H9 (cell line): ENCODE data around the gene LACRT. TPM values are rescaled to one million over a fixed set of nuclear protein-coding genes. Genes with fewer than 3 reads are reported as not detected.
A peak's percentile ranks its signal among the peaks of the same experiment; 100 is the strongest.

ENCODE experiments used
- DNase-seq: peaks from one replicate; pipeline ENCODE4 v3.0.0-alpha.2; 2017
- H2AFZ ChIP-seq: one replicate; pipeline ENCODE4 v1.6.1; 2013; ENCODE audit warnings: mild to moderate bottlenecking, low read length, control low read depth, moderate library complexity
- H2AK5ac ChIP-seq: 2 replicates; pipeline ENCODE4 v1.6.1; 2013; ENCODE audit warnings: low read length, control low read depth, mixed read lengths; ENCODE audit not compliant: insufficient read length
- H2BK120ac ChIP-seq: one replicate; pipeline ENCODE4 v1.6.1; 2013; ENCODE audit warnings: low read depth, mild to moderate bottlenecking, low read length, control low read depth, inconsistent platforms; ENCODE audit not compliant: poor library complexity, severe bottlenecking
- H2BK12ac ChIP-seq: 2 replicates; pipeline ENCODE4 v1.6.1; 2013; ENCODE audit warnings: low read length, control low read depth, mixed read lengths, low read depth; ENCODE audit not compliant: insufficient read length
- H2BK15ac ChIP-seq: 2 replicates; pipeline ENCODE4 v1.6.1; 2013; ENCODE audit warnings: low read depth, low read length, control low read depth
- H2BK20ac ChIP-seq: one replicate; pipeline ENCODE4 v1.6.1; 2013; ENCODE audit warnings: low read depth, mild to moderate bottlenecking, low read length, control low read depth, inconsistent platforms; ENCODE audit not compliant: poor library complexity, severe bottlenecking
- H2BK5ac ChIP-seq: 2 replicates; pipeline ENCODE4 v1.6.1; 2013; ENCODE audit warnings: low read length, control low read depth, mixed read lengths; ENCODE audit not compliant: insufficient read length
- H3K14ac ChIP-seq: 2 replicates; pipeline ENCODE4 v1.6.1; 2013; ENCODE audit warnings: low read length, control low read depth; ENCODE audit not compliant: insufficient read depth
- H3K18ac ChIP-seq: 2 replicates; pipeline ENCODE4 v1.6.1; 2013; ENCODE audit warnings: low read depth, mild to moderate bottlenecking, mixed read lengths, low read length, control low read depth; ENCODE audit not compliant: insufficient read length
- H3K23ac ChIP-seq: 2 replicates; pipeline ENCODE4 v1.6.1; 2013; ENCODE audit warnings: low read length, control low read depth, mixed read lengths, low read depth; ENCODE audit not compliant: insufficient read length
- H3K23me2 ChIP-seq: 2 replicates; pipeline ENCODE4 v1.6.1; 2013; ENCODE audit warnings: low read depth, mild to moderate bottlenecking, mixed read lengths, low read length, control low read depth; ENCODE audit not compliant: insufficient read length, poor library complexity, severe bottlenecking
- H3K27ac ChIP-seq: 2 replicates; pipeline ENCODE4 v1.5.1; 2013; ENCODE audit warnings: low read length, control low read depth, mixed read lengths, low read depth; ENCODE audit not compliant: insufficient read length
- H3K27me3 ChIP-seq: 2 replicates; pipeline ENCODE4 v1.6.1; 2013; ENCODE audit warnings: low read length, control low read depth, inconsistent platforms; ENCODE audit not compliant: insufficient read depth
- H3K4ac ChIP-seq: 2 replicates; pipeline ENCODE4 v1.6.1; 2013; ENCODE audit warnings: low read depth, mild to moderate bottlenecking, control low read depth, inconsistent platforms, low read length, moderate library complexity
- H3K4me1 ChIP-seq: 2 replicates; pipeline ENCODE4 v1.6.1; 2013; ENCODE audit warnings: low read length, control low read depth, inconsistent platforms; ENCODE audit not compliant: insufficient read depth
- H3K4me2 ChIP-seq: 2 replicates; pipeline ENCODE4 v1.6.1; 2013; ENCODE audit warnings: low read length, control low read depth, mixed read lengths; ENCODE audit not compliant: insufficient read length, insufficient read depth
- H3K56ac ChIP-seq: 2 replicates; pipeline ENCODE4 v1.6.1; 2013; ENCODE audit warnings: low read depth, mild to moderate bottlenecking, mixed read lengths, low read length, control low read depth; ENCODE audit not compliant: insufficient read length
- H3K79me1 ChIP-seq: 2 replicates; pipeline ENCODE4 v1.6.1; 2013; ENCODE audit warnings: low read depth, mild to moderate bottlenecking, moderate library complexity, low read length, control low read depth, inconsistent platforms; ENCODE audit not compliant: insufficient read depth, poor library complexity, severe bottlenecking
- H3K79me2 ChIP-seq: 2 replicates; pipeline ENCODE4 v1.6.1; 2013; ENCODE audit warnings: low read length, control low read depth, inconsistent platforms; ENCODE audit not compliant: insufficient read depth
- H3K9ac ChIP-seq: 2 replicates; pipeline ENCODE4 v1.6.1; 2013; ENCODE audit warnings: low read length, control low read depth, mixed read lengths; ENCODE audit not compliant: insufficient read length; ENCODE audit errors: extremely low read depth
- H3K9me3 ChIP-seq: one replicate; pipeline ENCODE4 v1.6.1; 2013; ENCODE audit warnings: low read depth, low read length, inconsistent platforms; ENCODE audit not compliant: control insufficient read depth
- H3T11ph ChIP-seq: one replicate; pipeline ENCODE4 v1.6.1; 2013; ENCODE audit warnings: mild to moderate bottlenecking, low read length, control low read depth, inconsistent platforms
- H4K20me1 ChIP-seq: one replicate; pipeline ENCODE4 v1.6.1; 2013; ENCODE audit not compliant: control insufficient read depth, insufficient read length, insufficient read depth
- H4K5ac ChIP-seq: 2 replicates; pipeline ENCODE4 v1.6.1; 2013; ENCODE audit warnings: low read depth, mild to moderate bottlenecking, mixed read lengths, low read length, control low read depth; ENCODE audit not compliant: insufficient read length
- H4K8ac ChIP-seq: replicated peaks from 2 replicates; pipeline ENCODE4 v1.6.1; 2013; ENCODE audit warnings: low read length, control low read depth, mixed read lengths, low read depth; ENCODE audit not compliant: insufficient read length
- H4K91ac ChIP-seq: 2 replicates; pipeline ENCODE4 v1.6.1; 2013; ENCODE audit warnings: low read depth, mild to moderate bottlenecking, moderate library complexity, mixed read lengths, low read length, control low read depth; ENCODE audit not compliant: insufficient read length
- H3K27ac Mint-ChIP-seq, 3 experiments: 2 replicates in 2 of 3; 3 replicates in 1 of 3; pipeline ENCODE4 v1.8.0; 2020 to 2021; ENCODE audit warnings: mixed read lengths in 3 of 3, mild to moderate bottlenecking in 1 of 3, moderate library complexity in 1 of 3
- H3K27me3 Mint-ChIP-seq: 2 replicates; pipeline ENCODE4 v1.8.0; 2021; ENCODE audit warnings: low read depth, mild to moderate bottlenecking, moderate library complexity, mixed read lengths
- H3K36me3 Mint-ChIP-seq, 3 experiments: 2 replicates in 2 of 3; 3 replicates in 1 of 3; pipeline ENCODE4 v1.8.0; 2020 to 2021; ENCODE audit warnings: low read depth in 3 of 3, mixed read lengths in 3 of 3; ENCODE audit not compliant: insufficient read depth in 1 of 3
- H3K4me1 Mint-ChIP-seq, 2 experiments: 2 replicates each; pipeline ENCODE4 v1.8.0; 2020; ENCODE audit warnings: mixed read lengths in 2 of 2
- H3K4me3 Mint-ChIP-seq, 2 experiments: 2 replicates in 1 of 2; 3 replicates in 1 of 2; pipeline ENCODE4 v1.8.0; 2020 to 2021; ENCODE audit warnings: mild to moderate bottlenecking in 2 of 2, mixed read lengths in 2 of 2, moderate library complexity in 1 of 2
- H3K9me3 Mint-ChIP-seq, 2 experiments: 2 replicates in 1 of 2; 3 replicates in 1 of 2; pipeline ENCODE4 v1.8.0; 2020; ENCODE audit warnings: mild to moderate bottlenecking in 2 of 2, mixed read lengths in 2 of 2, moderate library complexity in 1 of 2
- CTCF ChIP-seq: fragments of 200-600 bp; sonication (generic); conservative IDR thresholded peaks from 3 replicates; pipeline ENCODE4 v1.8.0; 2021; ENCODE audit warnings: antibody characterized with exemption, mild to moderate bottlenecking
- WGBS: extraction: QIAGEN DNeasy Blood & Tissue Kit; methylation state at CpG from one replicate; pipeline ENCODE4 v1.1.7; 2013; ENCODE audit warnings: missing lambda C conversion rate, low lambda C conversion rate, mixed read lengths; ENCODE audit not compliant: insufficient read length; ENCODE audit errors: extremely low coverage; 5-methylcytosine and 5-hydroxymethylcytosine counted together
- total RNA-seq: library from RNA; stranded (reverse); gene quantifications from 2 replicates; pipeline ENCODE4 v1.2.1, GENCODE V29; 2021

The LACRT gene
- total RNA-seq, 1 experiment from 2014 or later: not detected

- no peak overlapping the region for H2BK15ac ChIP-seq
- no peak overlapping the region for H3K4ac ChIP-seq
- no peak overlapping the region for H2AFZ ChIP-seq
- H2BK5ac ChIP-seq: no peak overlapping the region
- no peak overlapping the region for H2BK120ac ChIP-seq
- no peaks in the 10 kb centered on the region for H3K9me3 ChIP-seq
- Mint-ChIP-seq H3K27ac (no peak overlapping the region), H3K36me3 (peaks cover 0 to under 1% (median 0%) of the 10 kb centered on the region in 3 experiments; a peak in 2 of 7 replicates), H3K9me3 (no peaks in the 10 kb centered on the region; a peak in 1 of 5 replicates), H3K4me1 (peaks cover 49 to 74% of the 10 kb centered on the region in 2 experiments), H3K27me3 (peaks cover 89% of the 10 kb centered on the region), H3K4me3 (peak overlapping the region; percentile 64 to 86)
- H4K20me1 ChIP-seq: no peaks in the 10 kb centered on the region
- peaks cover 3% of the 10 kb centered on the region; the same call in 1 of the 2 replicates for H3K4me1 ChIP-seq
- H3K27ac ChIP-seq: no peak overlapping the region
- no peak overlapping the region for H2BK20ac ChIP-seq
- no peak overlapping the region for H3K14ac ChIP-seq
- no peak overlapping the region for H3K18ac ChIP-seq
- no peak for DNase-seq
- no peak overlapping the region for H3K56ac ChIP-seq
- H3K9ac ChIP-seq: no peak overlapping the region
- no peak overlapping the region for H2BK12ac ChIP-seq
- WGBS: no CpG with 5 or more reads among the region's 5 CpGs
- TF ChIP-seq CTCF: no peak
- H3T11ph ChIP-seq: no peak overlapping the region
- peaks cover 12% of the 10 kb centered on the region for H3K23me2 ChIP-seq
- H3K79me2 ChIP-seq: no peaks in the 10 kb centered on the region
- peaks cover 12% of the 10 kb centered on the region; the same call in 1 of the 2 replicates for H3K27me3 ChIP-seq
- no peak overlapping the region for H2AK5ac ChIP-seq
- H4K5ac ChIP-seq: no peak overlapping the region
- no peak overlapping the region for H4K8ac ChIP-seq
- no peaks in the 10 kb centered on the region for H3K79me1 ChIP-seq
- H4K91ac ChIP-seq: no peak overlapping the region
- H3K4me2 ChIP-seq: peak overlapping the region; percentile 39
- H3K23ac ChIP-seq: no peak overlapping the region
Measured at GRCh38 chr12:54587315-54587873, 47.3 kb downstream of the LACRT start.
